ENCODE measurements around the gene DYNLL1. TPM values are rescaled to one million over a fixed set of nuclear protein-coding genes. Genes with fewer than 3 reads are reported as not detected.

The DYNLL1 gene
- total RNA-seq, 1 donor from 2014 or later = 380 TPM

DNA sequence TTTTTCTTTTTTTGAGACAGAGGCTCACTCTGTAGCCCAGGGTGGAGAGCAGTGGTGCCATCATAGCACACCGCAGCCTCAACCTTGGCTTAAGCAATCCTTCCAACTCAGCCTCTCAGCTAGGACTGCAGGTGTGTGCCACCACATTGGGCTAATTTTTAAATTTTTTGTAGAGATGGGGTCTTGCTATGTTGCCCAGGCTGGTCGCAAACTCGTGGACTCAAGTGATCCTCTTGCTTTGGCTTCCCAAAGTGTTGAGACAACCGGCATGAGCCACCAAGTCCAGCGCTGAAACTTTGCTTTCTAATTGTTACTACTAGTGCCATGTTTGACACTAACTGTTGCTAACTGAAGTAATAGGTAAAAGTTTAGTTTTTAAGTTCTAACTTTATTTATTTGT lies 46.3 kb downstream of the DYNLL1 start:
- DNase-seq (ENCODE audit: low read depth) = no peak
- Histone ChIP-seq H3K27me3 (ENCODE audit: control insufficient read depth, insufficient read depth, low read length) (no peaks in the 10 kb centered on the region), H3K4me3 (ENCODE audit: low read depth, low read length) (no peak overlapping the region), H3K36me3 (ENCODE audit: control insufficient read depth, insufficient read depth, low read length) (no peaks in the 10 kb centered on the region)
- TF ChIP-seq, protein P1, sequence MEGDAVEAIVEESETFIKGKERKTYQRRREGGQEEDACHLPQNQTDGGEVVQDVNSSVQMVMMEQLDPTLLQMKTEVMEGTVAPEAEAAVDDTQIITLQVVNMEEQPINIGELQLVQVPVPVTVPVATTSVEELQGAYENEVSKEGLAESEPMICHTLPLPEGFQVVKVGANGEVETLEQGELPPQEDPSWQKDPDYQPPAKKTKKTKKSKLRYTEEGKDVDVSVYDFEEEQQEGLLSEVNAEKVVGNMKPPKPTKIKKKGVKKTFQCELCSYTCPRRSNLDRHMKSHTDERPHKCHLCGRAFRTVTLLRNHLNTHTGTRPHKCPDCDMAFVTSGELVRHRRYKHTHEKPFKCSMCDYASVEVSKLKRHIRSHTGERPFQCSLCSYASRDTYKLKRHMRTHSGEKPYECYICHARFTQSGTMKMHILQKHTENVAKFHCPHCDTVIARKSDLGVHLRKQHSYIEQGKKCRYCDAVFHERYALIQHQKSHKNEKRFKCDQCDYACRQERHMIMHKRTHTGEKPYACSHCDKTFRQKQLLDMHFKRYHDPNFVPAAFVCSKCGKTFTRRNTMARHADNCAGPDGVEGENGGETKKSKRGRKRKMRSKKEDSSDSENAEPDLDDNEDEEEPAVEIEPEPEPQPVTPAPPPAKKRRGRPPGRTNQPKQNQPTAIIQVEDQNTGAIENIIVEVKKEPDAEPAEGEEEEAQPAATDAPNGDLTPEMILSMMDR (IDR thresholded peaks at IDR 0.05; ENCODE audit: insufficient read depth, low read length, poor library complexity, severe bottlenecking) = no peak

DNA sequence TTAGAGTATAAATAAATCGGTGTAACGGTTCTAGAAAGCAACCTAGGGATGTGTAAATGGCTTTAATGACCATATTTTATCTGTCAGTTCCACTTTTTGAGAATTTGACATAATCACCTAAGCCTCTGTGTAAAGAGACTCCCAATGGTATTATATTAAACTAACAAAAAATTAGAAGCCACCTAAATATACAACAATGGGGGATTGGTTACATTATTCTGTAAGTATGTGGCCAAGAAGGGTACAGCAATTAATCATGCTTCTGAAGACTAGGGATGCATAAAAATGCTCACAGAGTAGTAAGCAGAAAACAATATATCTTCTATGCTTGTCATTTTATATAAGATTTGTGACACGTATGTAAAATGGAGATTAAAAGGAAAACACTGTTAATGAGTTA lies 48.8 kb downstream of the DYNLL1 start:
- DNase-seq (ENCODE audit: low read depth) = no peak
- H3K36me3 ChIP-seq (ENCODE audit: control insufficient read depth, insufficient read depth, low read length) = peaks cover 1% of the 10 kb centered on the region
- TF ChIP-seq, protein P1 (IDR thresholded peaks at IDR 0.05; ENCODE audit: insufficient read depth, low read length, poor library complexity, severe bottlenecking) = no peak
- no peak overlapping the region for H3K4me3 ChIP-seq (ENCODE audit: low read depth, low read length)
- H3K27me3 ChIP-seq (ENCODE audit: control insufficient read depth, insufficient read depth, low read length) = no peaks in the 10 kb centered on the region

DNA sequence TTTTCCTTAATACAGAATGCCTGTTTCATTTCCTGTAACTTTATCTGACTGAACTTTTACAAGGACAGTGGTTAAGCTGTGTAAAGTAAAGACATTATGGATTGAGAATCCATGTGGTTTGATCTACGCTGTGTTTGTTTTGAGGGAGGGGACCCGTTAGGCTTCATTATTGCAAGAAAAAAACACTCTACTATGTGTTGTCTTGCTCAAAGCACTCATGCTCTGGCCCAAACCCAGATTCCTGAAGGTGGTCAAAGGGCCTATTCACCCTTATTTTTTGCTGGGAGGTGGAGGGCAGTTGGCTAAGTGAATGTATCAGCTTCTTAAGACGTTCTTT lies 50.1 kb downstream of the DYNLL1 start:
- no peak overlapping the region for H3K4me3 ChIP-seq (ENCODE audit: low read depth, low read length)
- no peaks in the 10 kb centered on the region for H3K27me3 ChIP-seq (ENCODE audit: control insufficient read depth, insufficient read depth, low read length)
- DNase-seq (ENCODE audit: low read depth) = no peak
- peaks cover 1% of the 10 kb centered on the region for H3K36me3 ChIP-seq (ENCODE audit: control insufficient read depth, insufficient read depth, low read length)
- TF ChIP-seq, protein P1 (IDR thresholded peaks at IDR 0.05; ENCODE audit: insufficient read depth, low read length, poor library complexity, severe bottlenecking) = no peak

Other genes starting within 250 kb of the DYNLL1 start
- 88.1 and 94.3 TPM in 2 replicates for gene PXN, start 230.4 kb upstream of the DYNLL1 start, total RNA-seq
- gene RNU4-2, start 204.2 kb upstream of the DYNLL1 start, total RNA-seq = under 0.01 TPM in 2 replicates
- gene RNU4-1, start 202.9 kb upstream of the DYNLL1 start, total RNA-seq = under 0.01 TPM in 1 of 2 replicates, not detected in the other
- gene SIRT4, start 193.8 kb upstream of the DYNLL1 start, total RNA-seq = 0.29 and 2.3 TPM in 2 replicates
- gene PLA2G1B, start 168.3 kb upstream of the DYNLL1 start, total RNA-seq = not detected in 2 replicates
- gene MSI1, start 126.9 kb upstream of the DYNLL1 start, total RNA-seq = 3.6 and 8.1 TPM in 2 replicates
- gene COX6A1, start 58.0 kb upstream of the DYNLL1 start, total RNA-seq = 561 and 615 TPM in 2 replicates
- gene TRIAP1, start 49.7 kb upstream of the DYNLL1 start, total RNA-seq = 43.4 and 57.1 TPM in 2 replicates
- gene GATC, start 49.7 kb upstream of the DYNLL1 start, total RNA-seq = 22.5 and 25.7 TPM in 2 replicates
- 76.3 and 94.7 TPM in 2 replicates for gene SRSF9, start 26.4 kb upstream of the DYNLL1 start, total RNA-seq
- gene COQ5, start 33.0 kb downstream of the DYNLL1 start, total RNA-seq = 29.2 and 30.6 TPM in 2 replicates
- gene RNF10, start 38.2 kb downstream of the DYNLL1 start, total RNA-seq = 117 and 124 TPM in 2 replicates
- 34.0 and 47.8 TPM in 2 replicates for gene POP5, start 85.3 kb downstream of the DYNLL1 start, total RNA-seq
- gene CABP1, start 144.5 kb downstream of the DYNLL1 start, total RNA-seq = not detected in 2 replicates
- gene MLEC, start 191.0 kb downstream of the DYNLL1 start, total RNA-seq = 78.0 and 82.3 TPM in 2 replicates
- gene UNC119B, start 214.3 kb downstream of the DYNLL1 start, total RNA-seq = 22.8 and 29.4 TPM in 2 replicates
- gene ACADS, start 229.7 kb downstream of the DYNLL1 start, total RNA-seq = 15.9 and 20.0 TPM in 2 replicates

All from kidney epithelial cell (primary cell).